IPS DF 4.7 (cell line): Measurements from ENCODE around the gene WDR64.
"Not testable (repeated sequence)": the region's sequence is repeated elsewhere in the genome, so short reads cannot be mapped to it uniquely, and the experiment has no call there.

Source experiments
- DNase-seq: peaks from one replicate; pipeline ENCODE4 v3.0.0-alpha.2; 2013; ENCODE audit warnings: low spot score; ENCODE audit errors: extremely low read depth

WDR64 gene

GRCh38 chr1:241698177-241698576 lies 46.1 kb downstream of the WDR64 start:
- DNase-seq = no peak

GRCh38 chr1:241701483-241702295 lies 49.6 kb downstream of the WDR64 start:
- no peak for DNase-seq

- DNase-seq = no peak
Measured at GRCh38 chr1:241702442-241703373, 50.6 kb downstream of the WDR64 start.

GRCh38 chr1:241703739-241704138 lies 51.7 kb downstream of the WDR64 start:
- not testable (repeated sequence) for DNase-seq

GRCh38 chr1:241706257-241706656 lies 54.2 kb downstream of the WDR64 start:
- DNase-seq = no peak

GRCh38 chr1:241706967-241707366 lies 54.9 kb downstream of the WDR64 start:
- DNase-seq = no peak

- DNase-seq = no peak
Measured at GRCh38 chr1:241707442-241707841, 55.4 kb downstream of the WDR64 start.

- DNase-seq = no peak
Measured at GRCh38 chr1:241711326-241711725, 59.2 kb downstream of the WDR64 start.

GRCh38 chr1:241713316-241713715 lies 61.2 kb downstream of the WDR64 start:
- no peak for DNase-seq

GRCh38 chr1:241714321-241715218 lies 62.5 kb downstream of the WDR64 start:
- no peak for DNase-seq

- no peak for DNase-seq
Measured at GRCh38 chr1:241715435-241715834, 63.4 kb downstream of the WDR64 start.

GRCh38 chr1:241715956-241716355 lies 63.9 kb downstream of the WDR64 start:
- no peak for DNase-seq

GRCh38 chr1:241716915-241717656 lies 65.0 kb downstream of the WDR64 start:
- DNase-seq = no peak

GRCh38 chr1:241717975-241718374 lies 65.9 kb downstream of the WDR64 start:
- no peak for DNase-seq

GRCh38 chr1:241721011-241721410 lies 68.9 kb downstream of the WDR64 start:
- no peak for DNase-seq

- DNase-seq = no peak
Measured at GRCh38 chr1:241722947-241723346, 70.9 kb downstream of the WDR64 start.

GRCh38 chr1:241724741-241725356 lies 72.8 kb downstream of the WDR64 start:
- no peak for DNase-seq

GRCh38 chr1:241730031-241730430 lies 78.0 kb downstream of the WDR64 start:
- no peak for DNase-seq

- DNase-seq = no peak
Measured at GRCh38 chr1:241733899-241734298, 81.8 kb downstream of the WDR64 start.

GRCh38 chr1:241734533-241734932 lies 82.5 kb downstream of the WDR64 start:
- DNase-seq = no peak
